Measurements from ENCODE around the gene FBXL15.

GRCh38 chr10:102382871-102383270 is 37.8 kb upstream of the FBXL15 start:
- no peak for TF ChIP-seq SIN3A (IDR thresholded peaks at IDR 0.05; ENCODE audit: borderline replicate concordance, insufficient read depth, low read length)
- TF ChIP-seq REST (IDR thresholded peaks at IDR 0.05; ENCODE audit: insufficient read depth in 1 of 2, low read depth in 2 of 2, low read length in 2 of 2), result no peak

Measured in PFSK-1 (cell line).